NCI-H510A (cell line): Measurements from ENCODE around the gene ZNF618.
A peak's percentile ranks its signal among the peaks of the same experiment; 100 is the strongest.

Experiments used
- DNase-seq: peaks from one replicate; lab custom pipeline; 2025; lab: John Stamatoyannopoulos, UW

Gene ZNF618

DNA sequence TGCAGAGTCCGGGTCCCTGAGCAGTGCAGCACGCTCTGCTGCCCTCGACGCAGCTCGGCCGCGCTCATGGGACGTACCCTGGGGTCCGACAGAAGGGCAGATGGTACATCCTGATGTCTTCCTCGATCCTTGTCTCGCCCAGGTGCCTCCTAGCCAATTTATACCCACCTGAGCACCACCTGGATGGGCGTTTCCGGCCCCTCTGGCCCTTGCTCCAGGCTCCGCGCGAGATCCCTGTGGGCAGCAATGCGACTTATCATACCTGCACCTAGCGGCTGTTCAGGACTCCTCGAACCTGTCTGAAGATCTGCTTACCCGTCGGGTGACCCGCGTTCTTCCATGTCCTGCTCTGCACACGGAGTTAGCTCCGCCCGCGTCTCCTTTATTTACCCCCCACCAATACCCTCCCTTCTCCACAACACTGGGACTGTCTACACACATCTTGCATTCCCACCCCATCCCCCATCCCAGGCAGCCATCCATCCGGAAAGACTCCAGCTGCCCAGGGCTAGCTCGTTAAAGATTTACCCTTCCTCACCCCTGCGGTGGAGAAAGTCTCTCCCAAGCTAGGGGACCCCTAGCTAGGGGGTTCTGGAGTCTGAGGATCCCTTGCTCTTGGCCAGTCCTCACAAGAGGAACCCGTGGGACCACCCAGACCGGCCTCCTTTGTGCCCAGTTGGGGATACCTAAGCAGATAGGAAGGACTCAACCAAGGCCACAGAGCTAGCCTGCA lies 223.0 kb downstream of the ZNF618 start, which contains the start of gene KIF12:
TSS of gene KIF12 (minus strand) at position 357 of the 733 bp plus-strand sequence. CDS start at position 341, 16 bp downstream.
- peak; percentile 76 for DNase-seq

DNA sequence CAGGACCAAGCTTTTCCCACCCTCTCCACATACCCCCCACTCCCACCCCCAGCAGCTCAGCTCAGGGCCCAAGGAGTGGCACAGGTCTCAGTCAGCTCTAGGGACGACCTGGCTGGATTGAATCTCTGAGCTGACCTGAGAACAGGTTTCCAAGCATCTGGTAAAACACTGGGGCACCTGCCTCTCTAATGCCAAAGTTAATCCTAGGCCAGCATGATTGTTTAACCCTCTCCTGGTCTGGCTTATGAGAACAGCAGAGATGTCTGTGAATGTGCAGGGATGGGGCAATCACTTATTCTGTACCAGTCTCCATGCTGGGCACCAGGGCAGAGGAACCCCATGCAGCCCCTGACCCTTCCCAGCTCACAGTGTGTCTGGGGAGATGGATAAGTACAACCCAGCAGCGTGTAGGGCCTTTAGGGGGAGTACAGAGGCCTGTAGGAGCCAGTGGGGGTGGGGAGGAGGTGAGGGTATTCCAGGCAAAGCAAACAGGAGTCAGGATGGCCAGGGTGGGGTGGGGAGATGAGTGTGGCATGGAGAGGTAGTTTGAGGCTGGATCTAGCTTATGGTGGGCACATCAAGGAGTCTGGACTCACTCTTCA lies 223.7 kb downstream of the ZNF618 start:
- no peak for DNase-seq

DNA sequence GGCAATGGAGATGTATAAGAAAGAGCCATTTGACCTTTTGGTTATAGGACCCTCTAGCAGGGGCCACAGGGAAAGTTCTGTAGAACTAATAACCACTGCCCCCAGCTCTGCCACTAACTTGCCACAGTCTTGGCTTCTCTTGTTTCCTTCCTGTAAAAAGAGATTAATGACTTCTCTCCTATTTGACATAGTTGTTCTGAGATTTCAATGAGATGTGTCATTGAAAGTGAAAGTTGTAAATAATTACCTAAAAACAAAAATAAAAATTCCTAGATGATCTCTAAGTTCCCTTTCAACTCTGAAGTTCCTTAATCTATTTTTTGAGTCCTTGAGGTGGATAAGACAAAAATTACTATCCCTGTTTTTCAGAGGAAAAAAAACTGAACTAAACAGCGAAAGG lies 224.4 kb downstream of the ZNF618 start:
- no peak for DNase-seq

DNA sequence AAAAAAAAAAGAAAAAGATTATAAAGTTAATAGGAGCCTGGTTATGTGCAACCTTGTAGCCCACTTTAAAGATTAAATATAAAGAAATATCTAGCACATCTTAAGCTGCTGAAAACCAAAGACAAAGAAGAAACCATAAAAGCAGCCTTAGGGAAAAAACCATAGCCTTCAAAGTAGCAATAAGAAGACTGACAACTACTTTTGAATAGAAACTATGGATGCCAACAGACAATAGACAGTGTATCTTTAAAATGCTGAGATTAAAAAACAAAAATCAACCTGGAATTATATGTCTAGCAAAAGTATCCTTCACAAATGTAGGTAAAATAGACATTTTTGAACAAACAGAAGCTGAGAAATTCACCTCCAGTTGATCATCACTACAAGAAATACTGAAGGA lies 226.4 kb downstream of the ZNF618 start:
- DNase-seq, result no peak

DNA sequence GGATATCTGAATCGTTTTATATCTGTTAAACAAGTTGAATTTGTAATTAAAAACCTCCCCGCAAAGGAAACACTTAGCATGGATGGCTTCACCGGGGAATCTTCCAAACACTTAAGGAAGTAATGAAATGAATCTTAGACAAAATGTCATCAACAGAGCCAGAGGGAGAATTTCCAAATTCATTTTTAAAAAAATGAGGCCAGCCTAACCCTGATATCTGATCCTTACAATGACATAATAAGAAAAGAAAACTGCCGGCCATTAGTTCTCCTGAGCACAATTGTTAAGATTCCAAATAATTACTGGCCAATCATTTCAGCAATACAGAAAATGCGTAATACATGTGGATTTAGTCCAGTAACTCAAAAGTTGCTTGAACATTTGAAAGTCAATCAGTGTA lies 229.1 kb downstream of the ZNF618 start:
- DNase-seq, result no peak
